Esophagus squamous epithelium (tissue), 4 donors: Measurements from ENCODE around the gene TSPEAR.

Experiments used
- POLR2A ChIP-seq, 4 donors: fragments of 450-650 bp; IDR thresholded peaks; one replicate each; pipeline ENCODE4 v1.6.1; 2017; ENCODE audit warnings: antibody characterized with exemption in 4 of 4, mild to moderate bottlenecking in 4 of 4, moderate library complexity in 3 of 4
- TF ChIP-seq, protein P1 (sequence below), 6 experiments: fragments of 450-650 bp in 4 of 6; fragments of 200-600 bp in 2 of 6; sonication (generic) in 2 of 6; IDR thresholded peaks; one replicate each; pipeline ENCODE4 v1.5.1; 2016 to 2019; ENCODE audit warnings: antibody characterized with exemption in 6 of 6, mild to moderate bottlenecking in 4 of 6, moderate library complexity in 4 of 6

DNA sequence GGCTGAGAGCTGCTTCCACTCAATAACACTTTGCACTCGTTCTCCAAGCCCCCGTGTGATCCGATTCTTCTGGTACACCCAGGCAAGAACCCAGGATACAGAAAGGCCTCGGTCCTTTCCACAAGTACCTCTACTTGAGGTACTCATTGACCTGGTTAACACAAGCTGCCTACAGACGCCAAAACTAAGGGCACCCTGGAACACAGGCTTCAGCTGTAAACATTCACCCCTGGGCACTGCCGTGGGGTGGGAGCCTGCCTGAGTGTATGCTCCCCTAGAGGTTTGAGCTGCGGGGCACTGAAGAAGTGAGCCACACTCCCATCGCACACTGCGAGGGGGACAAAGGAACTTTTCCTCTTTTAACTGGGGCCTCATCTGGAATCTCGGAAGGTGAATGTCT is 225.6 kb downstream of the TSPEAR start:
- TF ChIP-seq, protein P1, sequence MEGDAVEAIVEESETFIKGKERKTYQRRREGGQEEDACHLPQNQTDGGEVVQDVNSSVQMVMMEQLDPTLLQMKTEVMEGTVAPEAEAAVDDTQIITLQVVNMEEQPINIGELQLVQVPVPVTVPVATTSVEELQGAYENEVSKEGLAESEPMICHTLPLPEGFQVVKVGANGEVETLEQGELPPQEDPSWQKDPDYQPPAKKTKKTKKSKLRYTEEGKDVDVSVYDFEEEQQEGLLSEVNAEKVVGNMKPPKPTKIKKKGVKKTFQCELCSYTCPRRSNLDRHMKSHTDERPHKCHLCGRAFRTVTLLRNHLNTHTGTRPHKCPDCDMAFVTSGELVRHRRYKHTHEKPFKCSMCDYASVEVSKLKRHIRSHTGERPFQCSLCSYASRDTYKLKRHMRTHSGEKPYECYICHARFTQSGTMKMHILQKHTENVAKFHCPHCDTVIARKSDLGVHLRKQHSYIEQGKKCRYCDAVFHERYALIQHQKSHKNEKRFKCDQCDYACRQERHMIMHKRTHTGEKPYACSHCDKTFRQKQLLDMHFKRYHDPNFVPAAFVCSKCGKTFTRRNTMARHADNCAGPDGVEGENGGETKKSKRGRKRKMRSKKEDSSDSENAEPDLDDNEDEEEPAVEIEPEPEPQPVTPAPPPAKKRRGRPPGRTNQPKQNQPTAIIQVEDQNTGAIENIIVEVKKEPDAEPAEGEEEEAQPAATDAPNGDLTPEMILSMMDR (IDR thresholded peaks at IDR 0.05): no peak
- no peak for TF ChIP-seq POLR2A (IDR thresholded peaks at IDR 0.05)
